Erythroblast (primary cell): Measurements from ENCODE around the gene GDF10.

ENCODE experiments used
- GATA1 ChIP-seq: IDR thresholded peaks from 2 replicates; pipeline ENCODE4 v1.6.1; 2011; ENCODE audit warnings: low read depth, mild to moderate bottlenecking, control low read depth, low read length, moderate library complexity
- POLR2A ChIP-seq: IDR thresholded peaks from 2 replicates; pipeline ENCODE4 v1.6.1; 2011; ENCODE audit warnings: mild to moderate bottlenecking, low read length

DNA sequence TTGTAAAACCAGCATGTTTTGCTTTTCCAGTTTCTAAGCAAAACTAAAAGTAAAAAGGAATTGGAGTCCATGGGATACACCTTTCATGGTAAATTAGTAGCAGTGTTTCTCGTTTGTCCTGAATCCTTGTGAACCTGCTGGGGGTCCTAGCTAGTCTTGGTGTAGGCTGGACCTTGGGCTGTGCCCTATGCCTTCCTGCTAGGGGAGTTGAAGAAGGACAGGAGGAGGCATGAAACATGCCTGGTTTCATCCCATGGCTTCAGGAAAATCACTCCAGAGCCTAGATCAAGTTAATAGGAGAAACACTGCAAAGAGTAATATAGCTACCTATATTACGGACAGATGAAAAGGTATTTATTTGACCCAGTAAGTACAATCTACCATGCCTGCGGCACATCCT lies 41.1 kb upstream of the GDF10 start:
- TF ChIP-seq POLR2A (no peak), GATA1 (no peak)
